Measurements from ENCODE around the gene ATG4B. TPM values are rescaled to one million over a fixed set of nuclear protein-coding genes. Genes with fewer than 3 reads are reported as not detected.

The ATG4B gene
- total RNA-seq, 1 donor from 2014 or later: 83.2 TPM

DNA sequence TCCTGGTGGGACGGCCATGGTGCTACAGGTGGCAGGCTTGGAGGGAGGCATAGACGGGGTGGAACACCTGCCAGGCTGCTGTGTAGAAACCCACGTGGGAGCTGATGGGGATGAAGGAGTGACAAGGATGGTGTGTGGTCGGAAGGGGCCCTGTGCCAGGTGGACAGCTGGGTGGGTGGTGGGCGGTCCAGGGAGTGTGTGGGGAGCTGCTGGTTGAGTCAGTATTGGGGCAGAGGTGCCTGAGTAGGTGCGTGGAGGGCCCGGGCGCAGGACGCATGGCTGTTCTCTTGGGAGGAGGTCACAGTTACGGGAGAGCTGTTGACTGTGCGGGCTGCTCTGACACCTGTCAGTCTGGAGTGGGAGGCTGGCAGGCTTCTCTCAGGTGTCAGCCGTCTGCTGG, 84.4 kb downstream of the ATG4B start:
- Histone ChIP-seq H3K36me3 (ENCODE audit: insufficient read depth, low read length) (peaks cover 3% of the 10 kb centered on the region), H3K4me2 (ENCODE audit: low read length) (no peak overlapping the region), H3K9ac (ENCODE audit: low read length) (no peak overlapping the region), H2AFZ (ENCODE audit: low read depth, low read length) (no peak overlapping the region), H3K4me1 (ENCODE audit: insufficient read depth, low read length) (no peaks in the 10 kb centered on the region), H3K27me3 (ENCODE audit: insufficient read depth, low read length) (no peaks in the 10 kb centered on the region), H3K4me3 (ENCODE audit: insufficient read depth, low read depth, low read length) (no peak overlapping the region), H3K79me2 (ENCODE audit: insufficient read depth, low read length) (no peaks in the 10 kb centered on the region), H4K20me1 (ENCODE audit: insufficient read depth, low read length) (no peaks in the 10 kb centered on the region), H3K27ac (ENCODE audit: low read depth, low read length) (no peak overlapping the region), H3K9me3 (ENCODE audit: insufficient read depth, low read depth, low read length) (peaks cover 5% of the 10 kb centered on the region)
- DNase-seq (ENCODE audit: low read depth): no peak
- peaks cover 13% of the 10 kb centered on the region for H3K9me3 Mint-ChIP-seq (ENCODE audit: unreplicated experiment)
- H3K27me3 Mint-ChIP-seq (ENCODE audit: low read depth, unreplicated experiment): no peaks in the 10 kb centered on the region
- FAIRE-seq: no peak
- no peaks in the 10 kb centered on the region for H3K4me1 Mint-ChIP-seq (ENCODE audit: low read depth, unreplicated experiment)
- no peak overlapping the region for H3K27ac Mint-ChIP-seq (ENCODE audit: unreplicated experiment)
- peaks cover 37% of the 10 kb centered on the region for H3K36me3 Mint-ChIP-seq (ENCODE audit: low read depth, unreplicated experiment)
- H3K4me3 Mint-ChIP-seq (ENCODE audit: unreplicated experiment): no peak overlapping the region
- TF ChIP-seq EZH2 (IDR thresholded peaks at IDR 0.05; ENCODE audit: insufficient read depth, low read length): no peak
- TF ChIP-seq, protein P1, sequence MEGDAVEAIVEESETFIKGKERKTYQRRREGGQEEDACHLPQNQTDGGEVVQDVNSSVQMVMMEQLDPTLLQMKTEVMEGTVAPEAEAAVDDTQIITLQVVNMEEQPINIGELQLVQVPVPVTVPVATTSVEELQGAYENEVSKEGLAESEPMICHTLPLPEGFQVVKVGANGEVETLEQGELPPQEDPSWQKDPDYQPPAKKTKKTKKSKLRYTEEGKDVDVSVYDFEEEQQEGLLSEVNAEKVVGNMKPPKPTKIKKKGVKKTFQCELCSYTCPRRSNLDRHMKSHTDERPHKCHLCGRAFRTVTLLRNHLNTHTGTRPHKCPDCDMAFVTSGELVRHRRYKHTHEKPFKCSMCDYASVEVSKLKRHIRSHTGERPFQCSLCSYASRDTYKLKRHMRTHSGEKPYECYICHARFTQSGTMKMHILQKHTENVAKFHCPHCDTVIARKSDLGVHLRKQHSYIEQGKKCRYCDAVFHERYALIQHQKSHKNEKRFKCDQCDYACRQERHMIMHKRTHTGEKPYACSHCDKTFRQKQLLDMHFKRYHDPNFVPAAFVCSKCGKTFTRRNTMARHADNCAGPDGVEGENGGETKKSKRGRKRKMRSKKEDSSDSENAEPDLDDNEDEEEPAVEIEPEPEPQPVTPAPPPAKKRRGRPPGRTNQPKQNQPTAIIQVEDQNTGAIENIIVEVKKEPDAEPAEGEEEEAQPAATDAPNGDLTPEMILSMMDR (IDR thresholded peaks at IDR 0.05; ENCODE audit: insufficient read depth, low read depth, low read length): no peak

DNA sequence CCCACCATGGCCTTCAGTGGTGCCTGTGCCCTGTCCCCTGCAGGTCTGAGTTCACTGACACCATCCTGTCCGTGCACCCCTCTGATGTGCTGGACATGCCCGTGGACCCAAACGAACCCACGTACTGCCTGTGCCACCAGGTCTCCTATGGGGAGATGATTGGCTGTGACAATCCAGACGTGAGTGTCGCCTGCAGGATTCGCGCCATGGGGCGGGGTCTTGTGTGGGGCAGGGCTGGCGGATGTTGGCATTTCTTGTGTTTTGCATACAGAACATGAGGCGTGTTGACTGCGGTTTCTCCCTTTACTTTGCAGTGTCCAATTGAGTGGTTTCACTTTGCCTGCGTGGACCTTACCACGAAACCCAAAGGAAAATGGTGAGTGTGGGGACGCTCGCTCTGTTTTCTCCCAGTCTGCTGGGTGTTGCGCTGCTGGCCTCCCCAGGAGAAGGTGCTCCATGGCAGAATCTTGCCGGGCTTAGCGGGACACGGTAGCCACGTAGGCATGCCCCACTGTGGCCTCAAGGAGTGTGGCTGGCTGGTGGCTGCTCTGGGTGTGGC, 85.5 kb downstream of the ATG4B start:
- H3K27me3 Mint-ChIP-seq (ENCODE audit: low read depth, unreplicated experiment): no peaks in the 10 kb centered on the region
- H3K36me3 Mint-ChIP-seq (ENCODE audit: low read depth, unreplicated experiment): peaks cover 37% of the 10 kb centered on the region
- Histone ChIP-seq H3K27ac (ENCODE audit: low read depth, low read length) (no peak overlapping the region), H3K9ac (ENCODE audit: low read length) (no peak overlapping the region), H3K4me2 (ENCODE audit: low read length) (no peak overlapping the region), H3K4me1 (ENCODE audit: insufficient read depth, low read length) (no peaks in the 10 kb centered on the region), H2AFZ (ENCODE audit: low read depth, low read length) (no peak overlapping the region), H4K20me1 (ENCODE audit: insufficient read depth, low read length) (no peaks in the 10 kb centered on the region), H3K36me3 (ENCODE audit: insufficient read depth, low read length) (peaks cover 3% of the 10 kb centered on the region), H3K4me3 (ENCODE audit: insufficient read depth, low read depth, low read length) (no peak overlapping the region), H3K27me3 (ENCODE audit: insufficient read depth, low read length) (no peaks in the 10 kb centered on the region), H3K79me2 (ENCODE audit: insufficient read depth, low read length) (no peaks in the 10 kb centered on the region), H3K9me3 (ENCODE audit: insufficient read depth, low read depth, low read length) (peaks cover 5% of the 10 kb centered on the region)
- FAIRE-seq (no peak), DNase-seq (ENCODE audit: low read depth) (no peak)
- H3K4me1 Mint-ChIP-seq (ENCODE audit: low read depth, unreplicated experiment): no peaks in the 10 kb centered on the region
- no peak for TF ChIP-seq EZH2 (IDR thresholded peaks at IDR 0.05; ENCODE audit: insufficient read depth, low read length)
- TF ChIP-seq, protein P1 (IDR thresholded peaks at IDR 0.05; ENCODE audit: insufficient read depth, low read depth, low read length): no peak
- peaks cover 13% of the 10 kb centered on the region for H3K9me3 Mint-ChIP-seq (ENCODE audit: unreplicated experiment)
- no peak overlapping the region for H3K27ac Mint-ChIP-seq (ENCODE audit: unreplicated experiment)
- no peak overlapping the region for H3K4me3 Mint-ChIP-seq (ENCODE audit: unreplicated experiment)

Other genes with a start within 250 kb of the ATG4B start
- gene STK25, start 129.1 kb upstream of the ATG4B start, total RNA-seq: 185 and 211 TPM in 2 replicates
- 64.2 and 64.9 TPM in 2 replicates for gene BOK, start 78.9 kb upstream of the ATG4B start, total RNA-seq
- gene THAP4, start 535 bp upstream of the ATG4B start, total RNA-seq: 46.0 and 47.2 TPM in 2 replicates
- 25.5 and 26.1 TPM in 2 replicates for gene DTYMK, start 49.1 kb downstream of the ATG4B start, total RNA-seq
- gene ING5, start 64.3 kb downstream of the ATG4B start, total RNA-seq: 15.8 and 19.7 TPM in 2 replicates
- 10.0 and 11.5 TPM in 2 replicates for gene D2HGDH, start 96.9 kb downstream of the ATG4B start, total RNA-seq
- not detected in 2 replicates for gene GAL3ST2, start 139.1 kb downstream of the ATG4B start, total RNA-seq
- 0.09 and 0.22 TPM in 2 replicates for gene NEU4, start 171.5 kb downstream of the ATG4B start, total RNA-seq
- not detected in 2 replicates for gene PDCD1, start 221.2 kb downstream of the ATG4B start, total RNA-seq
- not detected in 2 replicates for gene RTP5, start 232.0 kb downstream of the ATG4B start, total RNA-seq